GM10266 (cell line): ENCODE data around the gene HBG2.
"Not testable (repeated sequence)": the region's sequence is repeated elsewhere in the genome, so short reads cannot be mapped to it uniquely, and the experiment has no call there.

Source experiments
- DNase-seq: peaks from one replicate; pipeline ENCODE4 v3.0.0; 2012; ENCODE audit errors: extremely low spot score
- CTCF ChIP-seq: IDR thresholded peaks from 2 replicates; pipeline ENCODE4 v1.5.1; 2012; ENCODE audit warnings: mild to moderate bottlenecking, low read depth; ENCODE audit not compliant: control insufficient read depth, insufficient read depth; ENCODE audit errors: missing control alignments

The HBG2 gene

GRCh38 chr11:5252919-5253265 lies 1.7 kb downstream of the HBG2 start:
- no peak for DNase-seq
- no peak for TF ChIP-seq CTCF

- no peak for DNase-seq
- no peak for TF ChIP-seq CTCF
Measured at GRCh38 chr11:5252192-5252918, 2.2 kb downstream of the HBG2 start.

GRCh38 chr11:5251746-5252145 lies 2.8 kb downstream of the HBG2 start:
- TF ChIP-seq CTCF = no peak
- no peak for DNase-seq

- no peak for DNase-seq
Measured at GRCh38 chr11:5250543-5251204, 3.9 kb downstream of the HBG2 start.

GRCh38 chr11:5249807-5250396 lies 4.7 kb downstream of the HBG2 start, which contains the start of gene HBG1:
Gene HBG1 (minus strand): TSS chr11:5249857. CDS start chr11:5249804, 53 bp downstream.
- DNase-seq = not testable (repeated sequence)

More at GRCh38 chr11:5250543-5251204, 3.9 kb downstream of the HBG2 start:
- TF ChIP-seq CTCF = no peak

- DNase-seq = not testable (repeated sequence)
Measured at GRCh38 chr11:5248498-5248897, 6.1 kb downstream of the HBG2 start.

GRCh38 chr11:5247472-5248192 lies 6.9 kb downstream of the HBG2 start:
- DNase-seq = no peak
- TF ChIP-seq CTCF = no peak

- no peak for TF ChIP-seq CTCF
- DNase-seq = no peak
Measured at GRCh38 chr11:5246772-5247471, 7.7 kb downstream of the HBG2 start.
